ENCODE measurements around the gene BSG.

Gene BSG

DNA sequence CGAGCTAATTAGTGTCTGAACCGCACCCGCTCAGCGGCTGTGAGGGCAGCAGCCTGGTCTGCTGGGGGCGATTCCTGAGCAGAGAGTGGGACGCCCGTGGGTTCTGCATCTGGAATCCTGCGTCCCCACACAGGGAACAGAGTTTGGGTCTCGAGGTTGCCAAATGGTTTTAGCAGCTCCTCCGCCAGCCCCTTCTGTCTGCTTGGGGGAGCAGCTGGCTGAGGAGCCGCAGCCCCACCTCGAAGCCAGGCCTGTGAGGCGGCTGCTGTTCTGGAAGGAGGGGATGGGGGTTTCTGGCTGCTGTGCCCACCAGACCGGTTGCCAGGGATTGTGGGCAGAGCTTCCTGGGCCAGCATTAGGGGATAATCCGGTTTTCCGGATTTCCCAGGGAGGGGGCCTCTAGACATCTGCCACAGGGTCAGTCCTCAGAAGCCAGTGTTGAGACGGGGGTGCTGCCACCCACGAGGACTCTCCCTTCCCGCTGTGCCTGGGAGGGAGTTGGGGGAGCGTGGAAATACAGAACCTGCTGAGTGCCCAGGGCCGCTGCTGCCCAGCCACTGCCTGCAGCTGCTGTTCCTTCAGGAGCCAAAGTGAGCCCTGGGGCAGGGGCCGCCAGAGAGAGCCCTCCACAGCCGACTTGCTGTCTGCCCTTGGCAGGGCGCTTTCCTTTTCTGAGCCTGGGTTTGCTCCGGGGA is 38.9 kb upstream of the BSG start:
- Histone ChIP-seq H3K36me3 (ENCODE audit: insufficient read depth, low read length) (no peaks in the 10 kb centered on the region), H3K4me1 (ENCODE audit: control insufficient read depth, insufficient read depth, low read length, unreplicated experiment) (peaks cover 8% of the 10 kb centered on the region), H3K27me3 (ENCODE audit: insufficient read depth, low read length) (no peaks in the 10 kb centered on the region), H2AFZ (ENCODE audit: low read length, unreplicated experiment) (no peak overlapping the region), H3K27ac (ENCODE audit: low read depth, low read length) (peak overlapping the region; percentile 76), H3K79me2 (ENCODE audit: control insufficient read depth, insufficient read depth, low read length, unreplicated experiment) (peaks cover 35% of the 10 kb centered on the region), H3K4me3 (ENCODE audit: low read depth, low read length) (peak overlapping the region; percentile 93)

DNA sequence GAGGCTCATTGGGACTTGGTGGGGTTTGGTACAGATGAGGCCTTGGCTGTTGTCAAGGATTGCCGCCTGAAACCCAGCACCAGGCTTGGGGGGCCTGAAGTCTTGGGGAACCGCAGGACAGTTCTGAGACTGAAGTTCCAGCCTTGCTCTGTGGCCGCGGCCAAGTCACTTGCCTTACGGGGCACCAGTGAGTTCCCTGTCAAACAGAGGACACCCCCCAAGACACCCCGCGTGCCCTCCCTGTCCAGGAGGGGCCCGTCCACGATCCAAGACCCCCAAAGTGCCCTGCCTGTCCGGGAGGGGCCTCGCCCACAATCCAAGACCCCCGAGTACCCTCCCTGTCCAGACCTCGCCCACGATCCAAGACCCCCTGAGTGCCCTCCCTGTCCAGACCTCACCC is 38.3 kb upstream of the BSG start:
- Histone ChIP-seq H3K27me3 (ENCODE audit: insufficient read depth, low read length) (no peaks in the 10 kb centered on the region), H3K27ac (ENCODE audit: low read depth, low read length) (no peak overlapping the region), H3K4me1 (ENCODE audit: control insufficient read depth, insufficient read depth, low read length, unreplicated experiment) (peaks cover 8% of the 10 kb centered on the region), H3K36me3 (ENCODE audit: insufficient read depth, low read length) (no peaks in the 10 kb centered on the region), H2AFZ (ENCODE audit: low read length, unreplicated experiment) (no peak overlapping the region), H3K79me2 (ENCODE audit: control insufficient read depth, insufficient read depth, low read length, unreplicated experiment) (peaks cover 35% of the 10 kb centered on the region), H3K4me3 (ENCODE audit: low read depth, low read length) (peak overlapping the region; percentile 93)

DNA sequence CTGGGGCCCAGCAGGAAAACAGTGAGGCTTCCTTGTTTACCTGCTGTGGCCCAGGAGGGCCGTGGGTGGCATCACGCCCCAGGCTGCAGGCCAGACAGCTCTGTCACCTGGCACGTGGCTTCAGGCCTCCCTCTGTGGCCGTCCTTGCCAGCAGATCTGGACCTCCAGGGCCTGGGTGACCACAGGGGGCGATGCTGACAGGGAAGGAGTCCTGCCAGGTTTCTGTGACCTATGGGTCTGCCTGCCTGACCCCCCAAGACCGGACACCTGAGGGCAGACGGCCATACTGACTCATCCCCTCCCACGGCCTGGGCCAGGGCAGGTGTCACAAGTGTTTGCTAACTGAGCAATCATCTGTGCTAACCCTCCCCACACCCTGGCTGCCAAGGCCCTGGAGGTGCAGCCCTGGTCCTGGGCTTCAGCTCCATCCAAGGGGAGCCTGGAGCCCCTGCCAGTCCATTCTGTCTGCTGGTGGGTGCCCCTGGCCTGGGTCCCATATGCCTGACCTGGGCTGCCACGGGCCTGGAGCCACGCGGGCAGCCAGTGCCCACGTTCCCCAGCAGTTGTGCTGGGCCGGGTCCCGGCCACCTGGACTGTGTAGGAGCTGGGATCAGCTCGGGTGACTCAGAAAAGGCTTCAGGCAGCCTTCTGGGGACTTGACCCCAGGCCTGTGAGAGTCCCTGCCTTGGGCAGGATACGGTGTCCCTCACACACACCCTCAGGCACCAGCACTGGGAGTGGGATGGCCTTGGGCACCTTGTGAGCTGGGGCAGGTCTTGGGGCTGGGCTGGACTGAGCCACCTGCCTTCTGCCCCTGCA is 37.2 kb upstream of the BSG start:
- no peak overlapping the region for H3K27ac ChIP-seq (ENCODE audit: low read depth, low read length)
- peaks cover 8% of the 10 kb centered on the region for H3K4me1 ChIP-seq (ENCODE audit: control insufficient read depth, insufficient read depth, low read length, unreplicated experiment)
- no peak overlapping the region for H2AFZ ChIP-seq (ENCODE audit: low read length, unreplicated experiment)
- H3K27me3 ChIP-seq (ENCODE audit: insufficient read depth, low read length) = no peaks in the 10 kb centered on the region
- H3K79me2 ChIP-seq (ENCODE audit: control insufficient read depth, insufficient read depth, low read length, unreplicated experiment) = peaks cover 35% of the 10 kb centered on the region
- H3K4me3 ChIP-seq (ENCODE audit: low read depth, low read length) = no peak overlapping the region
- H3K36me3 ChIP-seq (ENCODE audit: insufficient read depth, low read length) = no peaks in the 10 kb centered on the region

DNA sequence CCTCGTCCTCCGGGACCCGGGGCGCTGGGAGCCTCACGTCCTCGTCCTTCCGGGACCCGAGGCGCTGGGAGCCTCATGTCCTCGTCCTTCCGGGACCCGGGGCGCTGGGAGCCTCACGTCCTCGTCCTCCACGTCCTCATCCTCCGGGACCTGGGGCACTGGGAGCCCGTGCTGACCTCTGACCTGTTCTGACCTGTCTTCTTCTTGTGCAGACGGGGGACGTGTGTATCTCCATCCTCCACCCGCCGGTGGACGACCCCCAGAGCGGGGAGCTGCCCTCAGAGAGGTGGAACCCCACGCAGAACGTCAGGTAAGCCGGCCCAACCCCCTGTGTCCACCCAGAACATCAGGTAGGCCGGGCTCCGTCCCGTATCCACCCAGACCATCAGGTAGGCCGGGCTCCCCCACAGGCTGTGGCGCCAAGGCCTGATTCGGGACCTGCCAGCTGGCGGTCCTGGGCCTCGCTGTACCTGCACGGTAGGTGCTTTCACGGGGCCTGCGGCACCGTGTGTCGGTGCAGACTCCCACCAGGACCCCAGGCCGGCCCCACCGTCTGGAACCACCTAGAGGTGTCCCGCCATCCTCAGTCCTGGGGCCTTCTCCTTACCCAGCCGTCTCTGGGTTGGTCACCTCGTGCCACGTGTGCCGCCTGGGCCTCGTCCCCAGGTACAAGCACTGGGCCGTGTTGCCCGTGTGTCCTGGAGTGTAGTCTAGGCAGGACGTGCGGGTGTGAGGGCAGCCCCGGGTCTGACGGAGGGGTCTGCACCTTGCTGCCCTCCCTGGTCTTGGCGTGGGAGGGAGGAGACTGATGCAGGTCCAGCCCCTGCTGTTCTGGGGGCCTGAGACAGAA is 36.1 kb upstream of the BSG start:
- Histone ChIP-seq H3K4me3 (ENCODE audit: low read depth, low read length) (no peak overlapping the region), H3K27me3 (ENCODE audit: insufficient read depth, low read length) (no peaks in the 10 kb centered on the region), H3K4me1 (ENCODE audit: control insufficient read depth, insufficient read depth, low read length, unreplicated experiment) (peaks cover 8% of the 10 kb centered on the region), H3K79me2 (ENCODE audit: control insufficient read depth, insufficient read depth, low read length, unreplicated experiment) (peaks cover 35% of the 10 kb centered on the region), H2AFZ (ENCODE audit: low read length, unreplicated experiment) (no peak overlapping the region), H3K27ac (ENCODE audit: low read depth, low read length) (no peak overlapping the region), H3K36me3 (ENCODE audit: insufficient read depth, low read length) (no peaks in the 10 kb centered on the region)

DNA sequence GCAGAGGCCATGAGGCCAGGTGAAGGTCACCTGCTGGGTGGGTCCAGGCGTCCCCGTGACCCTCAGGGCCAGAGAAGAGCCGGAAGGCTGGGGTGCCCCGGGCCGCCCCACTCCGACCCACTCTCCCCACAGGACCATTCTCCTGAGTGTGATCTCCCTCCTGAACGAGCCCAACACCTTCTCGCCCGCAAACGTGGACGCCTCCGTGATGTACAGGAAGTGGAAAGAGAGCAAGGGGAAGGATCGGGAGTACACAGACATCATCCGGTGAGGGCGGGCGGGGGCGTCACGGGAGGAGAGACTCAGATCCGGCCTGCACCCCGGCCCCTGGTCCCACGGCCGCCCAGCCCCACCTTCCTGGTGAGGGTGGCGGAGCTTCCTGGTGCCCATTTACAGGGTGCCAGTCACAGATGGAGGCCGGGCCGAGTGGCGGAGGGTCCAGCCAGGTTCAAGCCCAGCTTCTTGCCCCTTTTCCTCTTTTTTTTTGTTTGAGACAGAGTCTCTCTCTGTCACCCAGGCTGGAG is 35.5 kb upstream of the BSG start:
- Histone ChIP-seq H3K4me1 (ENCODE audit: control insufficient read depth, insufficient read depth, low read length, unreplicated experiment) (peaks cover 8% of the 10 kb centered on the region), H3K27ac (ENCODE audit: low read depth, low read length) (no peak overlapping the region), H3K79me2 (ENCODE audit: control insufficient read depth, insufficient read depth, low read length, unreplicated experiment) (peaks cover 32% of the 10 kb centered on the region), H3K27me3 (ENCODE audit: insufficient read depth, low read length) (no peaks in the 10 kb centered on the region), H3K36me3 (ENCODE audit: insufficient read depth, low read length) (no peaks in the 10 kb centered on the region), H2AFZ (ENCODE audit: low read length, unreplicated experiment) (no peak overlapping the region), H3K4me3 (ENCODE audit: low read depth, low read length) (no peak overlapping the region)

DNA sequence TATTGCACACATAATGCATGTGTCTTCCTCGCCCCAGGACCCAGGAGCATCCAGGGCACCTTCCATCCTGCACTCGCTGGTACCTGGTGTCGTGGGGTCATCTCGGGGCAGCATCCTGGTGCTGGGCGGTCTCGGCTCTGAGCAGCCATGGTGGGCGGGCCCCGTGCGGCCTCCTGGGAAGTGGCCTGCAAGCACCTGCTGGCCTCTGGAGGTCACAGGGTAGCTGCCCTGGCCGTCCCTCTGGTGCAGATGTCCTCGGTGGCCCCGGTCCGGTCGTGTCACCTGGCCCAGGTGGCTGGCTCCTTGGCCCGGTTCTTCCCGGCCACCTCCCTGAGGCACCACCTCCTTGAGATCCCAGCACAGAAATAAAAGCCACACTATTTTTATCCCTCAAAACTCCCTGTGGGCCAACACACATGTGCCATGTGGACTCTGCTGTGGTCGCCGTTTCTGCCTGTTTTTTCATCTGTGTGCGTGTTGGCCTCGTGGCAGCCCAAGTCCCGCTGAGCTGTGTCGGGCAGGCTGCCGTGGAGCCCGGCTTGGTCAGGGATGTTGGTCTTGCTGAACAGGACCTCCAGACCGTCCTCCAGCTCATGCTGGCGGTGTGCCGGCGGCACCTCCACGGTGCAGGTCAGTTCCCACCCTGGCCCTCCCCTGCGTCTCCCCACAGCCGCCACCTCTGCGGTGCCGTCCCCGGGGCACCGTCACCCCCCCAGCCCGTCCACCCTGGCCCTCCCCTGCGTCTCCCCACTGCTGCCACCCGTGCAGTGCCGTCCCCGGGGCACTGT is 33.6 kb upstream of the BSG start:
- no peaks in the 10 kb centered on the region for H3K36me3 ChIP-seq (ENCODE audit: insufficient read depth, low read length)
- no peak overlapping the region for H2AFZ ChIP-seq (ENCODE audit: low read length, unreplicated experiment)
- H3K27me3 ChIP-seq (ENCODE audit: insufficient read depth, low read length) = no peaks in the 10 kb centered on the region
- no peak overlapping the region for H3K4me3 ChIP-seq (ENCODE audit: low read depth, low read length)
- no peak overlapping the region for H3K27ac ChIP-seq (ENCODE audit: low read depth, low read length)
- H3K79me2 ChIP-seq (ENCODE audit: control insufficient read depth, insufficient read depth, low read length, unreplicated experiment) = peaks cover 14% of the 10 kb centered on the region
- peaks cover 4% of the 10 kb centered on the region for H3K4me1 ChIP-seq (ENCODE audit: control insufficient read depth, insufficient read depth, low read length, unreplicated experiment)

DNA sequence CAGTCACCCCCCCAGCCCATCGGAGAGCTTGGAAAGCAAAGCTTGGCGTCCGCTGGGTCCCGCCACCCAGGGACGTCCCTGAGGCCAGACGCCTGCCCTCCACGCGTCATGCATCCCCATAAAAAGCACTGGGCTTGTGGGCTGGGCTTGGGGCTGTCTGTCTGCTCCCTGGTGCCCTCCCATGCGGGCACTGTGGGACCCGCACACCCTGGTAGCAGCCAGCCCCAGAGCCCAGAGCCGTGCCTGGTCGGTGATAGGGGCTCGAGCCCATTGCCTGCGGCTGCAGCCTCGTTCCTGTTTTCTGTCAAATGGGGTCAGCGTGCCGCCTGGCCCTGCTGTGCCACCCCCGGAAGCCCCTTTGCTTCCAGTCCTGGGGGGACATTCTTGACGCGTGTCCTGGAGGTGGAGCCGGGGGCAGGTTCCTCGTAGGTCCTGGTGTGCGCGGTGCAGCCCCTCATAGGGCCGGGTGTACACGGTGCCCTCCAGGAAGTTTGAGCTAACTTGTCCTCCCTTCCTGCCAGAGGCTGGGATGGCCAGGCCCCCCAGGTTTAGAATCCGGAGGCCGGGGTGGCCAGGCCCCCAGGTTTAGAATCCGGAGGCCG is 32.9 kb upstream of the BSG start:
- Histone ChIP-seq H3K79me2 (ENCODE audit: control insufficient read depth, insufficient read depth, low read length, unreplicated experiment) (peaks cover 8% of the 10 kb centered on the region), H3K36me3 (ENCODE audit: insufficient read depth, low read length) (no peaks in the 10 kb centered on the region), H3K27ac (ENCODE audit: low read depth, low read length) (no peak overlapping the region), H3K27me3 (ENCODE audit: insufficient read depth, low read length) (no peaks in the 10 kb centered on the region), H3K4me1 (ENCODE audit: control insufficient read depth, insufficient read depth, low read length, unreplicated experiment) (no peaks in the 10 kb centered on the region), H3K4me3 (ENCODE audit: low read depth, low read length) (no peak overlapping the region), H2AFZ (ENCODE audit: low read length, unreplicated experiment) (no peak overlapping the region)

DNA sequence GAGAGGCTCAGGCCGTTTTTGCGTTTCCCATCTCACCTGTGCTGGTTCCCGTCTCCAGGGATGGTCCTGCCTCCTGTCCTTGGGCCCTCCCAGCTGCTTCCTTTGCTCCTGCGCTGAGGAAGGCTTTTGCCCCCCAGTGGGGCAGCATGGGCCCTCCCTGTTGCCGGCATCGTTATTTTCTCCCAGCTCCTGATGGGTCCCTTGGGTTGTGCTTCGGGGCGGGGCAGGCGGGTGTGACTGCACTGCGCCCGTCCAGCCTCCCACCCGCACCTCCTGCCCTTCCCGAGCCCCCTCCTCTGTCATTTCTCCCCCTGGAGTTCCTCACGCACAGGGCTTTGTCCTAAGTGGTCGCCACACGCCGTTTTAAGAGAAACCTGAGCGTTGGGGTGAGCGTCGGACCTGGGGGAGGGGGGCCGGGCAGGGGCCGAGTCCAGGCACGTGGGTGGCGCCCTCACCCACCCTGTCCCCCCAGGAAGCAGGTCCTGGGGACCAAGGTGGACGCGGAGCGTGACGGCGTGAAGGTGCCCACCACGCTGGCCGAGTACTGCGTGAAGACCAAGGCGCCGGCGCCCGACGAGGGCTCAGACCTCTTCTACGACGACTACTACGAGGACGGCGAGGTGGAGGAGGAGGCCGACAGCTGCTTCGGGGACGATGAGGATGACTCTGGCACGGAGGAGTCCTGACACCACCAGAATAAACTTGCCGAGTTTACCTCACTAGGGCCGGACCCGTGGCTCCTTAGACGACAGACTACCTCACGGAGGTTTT is 31.3 kb upstream of the BSG start:
- Histone ChIP-seq H3K4me3 (ENCODE audit: low read depth, low read length) (no peak overlapping the region), H3K36me3 (ENCODE audit: insufficient read depth, low read length) (no peaks in the 10 kb centered on the region), H3K27me3 (ENCODE audit: insufficient read depth, low read length) (no peaks in the 10 kb centered on the region), H3K27ac (ENCODE audit: low read depth, low read length) (no peak overlapping the region), H3K4me1 (ENCODE audit: control insufficient read depth, insufficient read depth, low read length, unreplicated experiment) (no peaks in the 10 kb centered on the region), H2AFZ (ENCODE audit: low read length, unreplicated experiment) (no peak overlapping the region), H3K79me2 (ENCODE audit: control insufficient read depth, insufficient read depth, low read length, unreplicated experiment) (no peaks in the 10 kb centered on the region)

DNA sequence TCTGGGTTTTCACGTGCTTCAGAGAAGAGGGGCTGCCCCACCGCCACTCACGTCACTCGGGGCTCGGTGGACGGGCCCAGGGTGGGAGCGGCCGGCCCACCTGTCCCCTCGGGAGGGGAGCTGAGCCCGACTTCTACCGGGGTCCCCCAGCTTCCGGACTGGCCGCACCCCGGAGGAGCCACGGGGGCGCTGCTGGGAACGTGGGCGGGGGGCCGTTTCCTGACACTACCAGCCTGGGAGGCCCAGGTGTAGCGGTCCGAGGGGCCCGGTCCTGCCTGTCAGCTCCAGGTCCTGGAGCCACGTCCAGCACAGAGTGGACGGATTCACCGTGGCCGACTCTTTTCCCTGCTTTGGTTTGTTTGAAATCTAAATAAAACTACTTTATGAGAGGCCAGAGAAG is 30.7 kb upstream of the BSG start:
- no peak overlapping the region for H3K4me3 ChIP-seq (ENCODE audit: low read depth, low read length)
- H3K4me1 ChIP-seq (ENCODE audit: control insufficient read depth, insufficient read depth, low read length, unreplicated experiment) = no peaks in the 10 kb centered on the region
- H3K79me2 ChIP-seq (ENCODE audit: control insufficient read depth, insufficient read depth, low read length, unreplicated experiment) = no peaks in the 10 kb centered on the region
- no peaks in the 10 kb centered on the region for H3K36me3 ChIP-seq (ENCODE audit: insufficient read depth, low read length)
- H3K27me3 ChIP-seq (ENCODE audit: insufficient read depth, low read length) = no peaks in the 10 kb centered on the region
- H2AFZ ChIP-seq (ENCODE audit: low read length, unreplicated experiment) = no peak overlapping the region
- H3K27ac ChIP-seq (ENCODE audit: low read depth, low read length) = no peak overlapping the region
